GM18526 (cell line): ENCODE results near the gene DCAKD.
A peak's percentile ranks its signal among the peaks of the same experiment; 100 is the strongest.

Source experiments
- POLR2A ChIP-seq: IDR thresholded peaks from 3 replicates; pipeline ENCODE4 v1.6.1; 2011; ENCODE audit not compliant: insufficient read length; ENCODE audit errors: extremely low read depth

Gene DCAKD

GRCh38 chr17:45051060-45051719, at the start of gene DCAKD:
Gene DCAKD, minus strand, starts transcription at chr17:45051632. Its CDS starts 16,747 bp downstream, at chr17:45034885.
- peak; percentile 86 for TF ChIP-seq POLR2A

- no peak for TF ChIP-seq POLR2A
Measured at GRCh38 chr17:45098869-45099616, 47.6 kb upstream of the DCAKD start.

GRCh38 chr17:45098081-45098868, 46.8 kb upstream of the DCAKD start:
- no peak for TF ChIP-seq POLR2A

GRCh38 chr17:45096926-45097325, 45.5 kb upstream of the DCAKD start:
- TF ChIP-seq POLR2A = no peak

GRCh38 chr17:45096141-45096540, 44.7 kb upstream of the DCAKD start:
- TF ChIP-seq POLR2A = no peak

GRCh38 chr17:45093444-45094110, 42.1 kb upstream of the DCAKD start:
- TF ChIP-seq POLR2A = no peak

GRCh38 chr17:45092911-45093430, 41.5 kb upstream of the DCAKD start:
- no peak for TF ChIP-seq POLR2A

- no peak for TF ChIP-seq POLR2A
Measured at GRCh38 chr17:45091778-45092425, 40.5 kb upstream of the DCAKD start.

- no peak for TF ChIP-seq POLR2A
Measured at GRCh38 chr17:45090711-45091110, 39.3 kb upstream of the DCAKD start.

GRCh38 chr17:45088741-45089140, 37.3 kb upstream of the DCAKD start:
- no peak for TF ChIP-seq POLR2A

GRCh38 chr17:45087978-45088377, 36.5 kb upstream of the DCAKD start:
- TF ChIP-seq POLR2A = no peak

GRCh38 chr17:45087504-45087975, 36.1 kb upstream of the DCAKD start:
- no peak for TF ChIP-seq POLR2A

GRCh38 chr17:45086865-45087503, 35.6 kb upstream of the DCAKD start:
- no peak for TF ChIP-seq POLR2A

GRCh38 chr17:45086391-45086790, 35.0 kb upstream of the DCAKD start:
- no peak for TF ChIP-seq POLR2A
